Testis (tissue), 3 donors: Measurements from ENCODE around the gene ARHGAP32. TPM values are rescaled to one million over a fixed set of nuclear protein-coding genes. Genes with fewer than 3 reads are reported as not detected.

ENCODE experiments used
- DNase-seq: peaks from one replicate; pipeline ENCODE4 v3.0.0-alpha.2; 2019
- H3K27ac ChIP-seq, 2 donors: fragments of 200-600 bp; sonication (generic); one replicate each; pipeline ENCODE4 v1.5.1; 2019
- H3K27me3 ChIP-seq: fragments of 200-600 bp; sonication (generic); one replicate; pipeline ENCODE4 v1.5.1; 2019
- H3K36me3 ChIP-seq: fragments of 200-600 bp; sonication (generic); one replicate; pipeline ENCODE4 v1.5.1; 2017; ENCODE audit warnings: low read depth; ENCODE audit errors: missing control alignments
- H3K4me1 ChIP-seq: fragments of 200-600 bp; sonication (generic); one replicate; pipeline ENCODE4 v1.5.1; 2019
- H3K4me3 ChIP-seq, 2 donors: fragments of 200-600 bp; sonication (generic); one replicate each; pipeline ENCODE4 v1.5.1; 2017 to 2019
- H3K9me3 ChIP-seq: fragments of 200-600 bp; sonication (generic); one replicate; pipeline ENCODE4 v1.5.1; 2017
- CTCF ChIP-seq, 3 experiments: fragments of 450-650 bp in 2 of 3; fragments of 200-600 bp in 1 of 3; sonication (generic) in 1 of 3; IDR thresholded peaks; one replicate each; pipeline ENCODE4 v1.5.1; 2016 to 2019; ENCODE audit warnings: antibody characterized with exemption in 3 of 3, mild to moderate bottlenecking in 2 of 3, moderate library complexity in 1 of 3
- POLR2A ChIP-seq: fragments of 450-650 bp; IDR thresholded peaks from one replicate; pipeline ENCODE4 v1.6.1; 2017; ENCODE audit warnings: antibody characterized with exemption, mild to moderate bottlenecking, moderate library complexity
- WGBS, 2 donors: methylation state at CpG; one replicate each; pipeline ENCODE4 v1.1.5; 2018; 5-methylcytosine and 5-hydroxymethylcytosine counted together
- intact Hi-C: fragments of 100-400 bp; cut with DNase I; formaldehyde crosslinking; loops from one replicate; pipeline ENCODE4 v1.15.1; 2023; ENCODE audit warnings: low total_unique reads
- polyA plus RNA-seq: library from polyadenylated mRNA; stranded (reverse); fragments of 350-450 nt; fragmentation: Illumina TruSeq; extraction: RNeasy Lipid Tissue Mini Kit (QIAGEN cat#74804); gene quantifications from one replicate; pipeline ENCODE4 v1.2.3, GENCODE V29; 2014; ENCODE audit warnings: low read depth, low replicate concordance; ENCODE audit not compliant: insufficient read depth
- total RNA-seq, 2 donors: library from RNA; depleted of rRNA; stranded (reverse); fragments of >200 nt; gene quantifications; one replicate each; pipeline ENCODE4 v1.2.3, GENCODE V29; 2016

The ARHGAP32 gene
- total and polyA plus RNA-seq, 3 donors from 2014 or later, result 33.0 to 58.1 (median 53.8) TPM

- intact Hi-C loops, result loop anchor here (5.0 kb wide), 1 partner anchor 58 kb away; no protein-coding TSS in a partner anchor
- no peaks in the 10 kb centered on the region for H3K9me3 ChIP-seq
- no peaks in the 10 kb centered on the region for H3K27me3 ChIP-seq
- no peaks in the 10 kb centered on the region for H3K4me1 ChIP-seq
- DNase-seq, result no peak
- H3K27ac ChIP-seq, result no peak overlapping the region
- H3K36me3 ChIP-seq, result no peaks in the 10 kb centered on the region
- WGBS, 2 donors, result 88 to 97% methylated on average over 5 to 15 of the region's 15 CpGs
- TF ChIP-seq CTCF (IDR thresholded peaks at IDR 0.05) (no peak), POLR2A (no peak)
- H3K4me3 ChIP-seq, result no peak overlapping the region
Measured at GRCh38 chr11:128940603-128941002, 251.5 kb downstream of the ARHGAP32 start.

GRCh38 chr11:128940156-128940555 is 252.0 kb downstream of the ARHGAP32 start:
- H3K4me3 ChIP-seq, result no peak overlapping the region
- no peaks in the 10 kb centered on the region for H3K4me1 ChIP-seq
- no peak overlapping the region for H3K27ac ChIP-seq
- no peak for DNase-seq
- 85 to 87% methylated on average over 5 of the region's 5 CpGs for WGBS, 2 donors
- no peaks in the 10 kb centered on the region for H3K9me3 ChIP-seq
- H3K36me3 ChIP-seq, result no peaks in the 10 kb centered on the region
- H3K27me3 ChIP-seq, result no peaks in the 10 kb centered on the region
- TF ChIP-seq POLR2A (no peak), CTCF (IDR thresholded peaks at IDR 0.05) (no peak)
- intact Hi-C loops, result loop anchor here (5.0 kb wide), 1 partner anchor 58 kb away; no protein-coding TSS in a partner anchor

GRCh38 chr11:128939591-128939990 is 252.5 kb downstream of the ARHGAP32 start:
- Histone ChIP-seq H3K4me3 (no peak overlapping the region), H3K27ac (no peak overlapping the region), H3K36me3 (no peaks in the 10 kb centered on the region), H3K27me3 (no peaks in the 10 kb centered on the region), H3K4me1 (no peaks in the 10 kb centered on the region), H3K9me3 (no peaks in the 10 kb centered on the region)
- intact Hi-C loops, result no loop called here
- WGBS, 2 donors, result 83 to 86% methylated on average over 11 of the region's 11 CpGs
- DNase-seq, result no peak
- TF ChIP-seq POLR2A (no peak), CTCF (IDR thresholded peaks at IDR 0.05) (no peak)

- intact Hi-C loops, result no loop called here
- WGBS, 2 donors, result 87 to 97% methylated on average over 16 of the region's 16 CpGs
- Histone ChIP-seq H3K4me1 (no peaks in the 10 kb centered on the region), H3K27me3 (no peaks in the 10 kb centered on the region), H3K36me3 (no peaks in the 10 kb centered on the region), H3K27ac (no peak overlapping the region), H3K9me3 (no peaks in the 10 kb centered on the region), H3K4me3 (no peak overlapping the region)
- no peak for DNase-seq
- no peak for TF ChIP-seq CTCF (IDR thresholded peaks at IDR 0.05)
- TF ChIP-seq POLR2A, result no peak
Measured at GRCh38 chr11:128938156-128938885, 253.8 kb downstream of the ARHGAP32 start.

GRCh38 chr11:128937480-128937879 is 254.6 kb downstream of the ARHGAP32 start:
- no peak for TF ChIP-seq CTCF (IDR thresholded peaks at IDR 0.05)
- TF ChIP-seq POLR2A, result no peak
- Histone ChIP-seq H3K4me1 (no peaks in the 10 kb centered on the region), H3K36me3 (no peaks in the 10 kb centered on the region), H3K27me3 (no peaks in the 10 kb centered on the region), H3K4me3 (no peak overlapping the region), H3K9me3 (no peaks in the 10 kb centered on the region), H3K27ac (no peak overlapping the region)
- DNase-seq, result no peak
- 90 to 92% methylated on average over 7 to 9 of the region's 9 CpGs for WGBS, 2 donors
- intact Hi-C loops, result no loop called here
